ENCODE measurements around the gene PARD3. TPM values are rescaled to one million over a fixed set of nuclear protein-coding genes. Genes with fewer than 3 reads are reported as not detected.

PARD3 gene
- total RNA-seq, 1 experiment from 2014 or later, result 46.3 TPM

DNA sequence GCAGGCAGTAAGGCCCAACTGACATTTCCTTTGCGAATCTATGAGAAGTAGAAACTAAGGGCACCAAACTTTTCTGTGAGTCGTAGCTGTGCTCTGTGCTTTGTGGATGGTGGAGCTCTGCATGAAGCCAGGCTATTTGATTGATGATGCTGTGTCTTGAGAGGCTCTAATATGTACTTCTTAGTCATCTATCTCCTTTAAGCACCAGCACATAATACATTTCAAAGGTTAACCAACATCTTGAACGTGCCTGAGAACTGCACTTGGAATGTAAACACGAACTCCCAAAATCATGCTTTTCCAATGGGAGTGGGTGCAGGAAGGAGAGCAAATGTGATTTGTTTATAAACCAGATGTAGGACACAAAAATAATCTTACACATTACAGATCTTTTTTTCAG is 411.6 kb downstream of the PARD3 start:
- H3K27ac ChIP-seq (ENCODE audit: low read depth, low read length), result no peak overlapping the region
- no peak overlapping the region for H3K9ac ChIP-seq (ENCODE audit: low read length)
- TF ChIP-seq RAD21 (IDR thresholded peaks at IDR 0.05; ENCODE audit: low read depth) (no peak), CEBPB (IDR thresholded peaks at IDR 0.05; ENCODE audit: low read depth) (no peak), SIN3A (IDR thresholded peaks at IDR 0.05; ENCODE audit: low read depth) (no peak), ZFX (IDR thresholded peaks at IDR 0.05) (no peak), EGR1 (IDR thresholded peaks at IDR 0.05; ENCODE audit: low read depth) (no peak), EZH2 (IDR thresholded peaks at IDR 0.05) (no peak), JUND (IDR thresholded peaks at IDR 0.05) (no peak), TCF7L2 (IDR thresholded peaks at IDR 0.05; ENCODE audit: borderline replicate concordance, extremely low read depth, insufficient read depth, insufficient read length) (no peak), ZNF274 (IDR thresholded peaks at IDR 0.05; ENCODE audit: low read depth, low read length) (no peak), SRF (IDR thresholded peaks at IDR 0.05; ENCODE audit: low read depth) (no peak), POLR2AphosphoS5 (IDR thresholded peaks at IDR 0.05; ENCODE audit: low read depth, low read length) (no peak), CBX3 (IDR thresholded peaks at IDR 0.05; ENCODE audit: low read depth) (no peak), FOSL1 (IDR thresholded peaks at IDR 0.05; ENCODE audit: low read depth) (no peak), ELF1 (IDR thresholded peaks at IDR 0.05; ENCODE audit: borderline replicate concordance, low read depth) (no peak), POLR2A (IDR thresholded peaks at IDR 0.05; ENCODE audit: borderline replicate concordance, extremely low read depth, insufficient read depth, insufficient read length) (no peak), SP1 (IDR thresholded peaks at IDR 0.05; ENCODE audit: low read depth) (no peak)
- TF ChIP-seq, protein P1, sequence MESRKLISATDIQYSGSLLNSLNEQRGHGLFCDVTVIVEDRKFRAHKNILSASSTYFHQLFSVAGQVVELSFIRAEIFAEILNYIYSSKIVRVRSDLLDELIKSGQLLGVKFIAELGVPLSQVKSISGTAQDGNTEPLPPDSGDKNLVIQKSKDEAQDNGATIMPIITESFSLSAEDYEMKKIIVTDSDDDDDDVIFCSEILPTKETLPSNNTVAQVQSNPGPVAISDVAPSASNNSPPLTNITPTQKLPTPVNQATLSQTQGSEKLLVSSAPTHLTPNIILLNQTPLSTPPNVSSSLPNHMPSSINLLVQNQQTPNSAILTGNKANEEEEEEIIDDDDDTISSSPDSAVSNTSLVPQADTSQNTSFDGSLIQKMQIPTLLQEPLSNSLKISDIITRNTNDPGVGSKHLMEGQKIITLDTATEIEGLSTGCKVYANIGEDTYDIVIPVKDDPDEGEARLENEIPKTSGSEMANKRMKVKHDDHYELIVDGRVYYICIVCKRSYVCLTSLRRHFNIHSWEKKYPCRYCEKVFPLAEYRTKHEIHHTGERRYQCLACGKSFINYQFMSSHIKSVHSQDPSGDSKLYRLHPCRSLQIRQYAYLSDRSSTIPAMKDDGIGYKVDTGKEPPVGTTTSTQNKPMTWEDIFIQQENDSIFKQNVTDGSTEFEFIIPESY (IDR thresholded peaks at IDR 0.05; ENCODE audit: extremely low read depth, insufficient replicate concordance, low read length), result no peak
- TF ChIP-seq, protein P2, sequence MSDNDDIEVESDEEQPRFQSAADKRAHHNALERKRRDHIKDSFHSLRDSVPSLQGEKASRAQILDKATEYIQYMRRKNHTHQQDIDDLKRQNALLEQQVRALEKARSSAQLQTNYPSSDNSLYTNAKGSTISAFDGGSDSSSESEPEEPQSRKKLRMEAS (IDR thresholded peaks at IDR 0.05), result no peak
- H3K4me3 ChIP-seq (replicated peaks in 1 of 2; ENCODE audit: low read depth in 1 of 2, low read length in 2 of 2), result no peak overlapping the region
- BruUV-seq (replicated peaks), result no TSS peak
- H3K36me3 ChIP-seq (ENCODE audit: control insufficient read depth in 1 of 2, insufficient read depth in 2 of 2, low read length in 2 of 2), result no peaks in the 10 kb centered on the region
- ATAC-seq (no peak), DNase-seq (ENCODE audit: low read depth, low spot score) (no peak)
- H3K4me1 ChIP-seq (ENCODE audit: control insufficient read depth in 1 of 2, insufficient read depth in 2 of 2, low read length in 2 of 2), result peaks cover 34 to 51% of the 10 kb centered on the region in 2 experiments
- H3K27me3 ChIP-seq (ENCODE audit: insufficient read depth, low read length), result no peaks in the 10 kb centered on the region
- H2AFZ ChIP-seq (ENCODE audit: low read depth, low read length, poor library complexity, severe bottlenecking), result no peak overlapping the region
- ChIA-PET POLR2A (no interaction called here), CTCF (no interaction called here), RAD21 (ENCODE audit: low non-redundant PET in 1 of 2, low total read pairs in 2 of 2, uncharacterized antibody in 2 of 2, unreplicated experiment in 2 of 2) (no interaction called here)
- intact Hi-C loops (cut with micrococcal nuclease), result loop anchor here (10.0 kb wide), 1 partner anchor 231 kb away; no protein-coding TSS in a partner anchor
- no peaks in the 10 kb centered on the region for H3K79me2 ChIP-seq (ENCODE audit: insufficient read depth, low read length)
- H3K9me3 ChIP-seq (ENCODE audit: control insufficient read depth in 1 of 2, insufficient read depth in 1 of 2, low read depth in 1 of 2, low read length in 2 of 2), result no peaks in the 10 kb centered on the region
- no peak overlapping the region; the same call in 1 of the 2 replicates for H3K4me2 ChIP-seq (ENCODE audit: low read length)
- no peaks in the 10 kb centered on the region for H3K9me2 ChIP-seq (ENCODE audit: insufficient read depth)
- H4K20me1 ChIP-seq (ENCODE audit: insufficient read depth), result no peaks in the 10 kb centered on the region

Measured in HCT116 (cell line).